Rectal smooth muscle tissue (tissue), 1 donor: ENCODE data around the gene IQGAP3.

ENCODE experiments used
- H3K27ac ChIP-seq: one replicate; pipeline ENCODE4 v1.7.0; 2013; ENCODE audit warnings: low read depth, low read length, inconsistent platforms
- H3K27me3 ChIP-seq: one replicate; pipeline ENCODE4 v1.7.0; 2013; ENCODE audit warnings: low read length; ENCODE audit not compliant: control insufficient read depth, insufficient read depth
- H3K36me3 ChIP-seq: one replicate; pipeline ENCODE4 v1.7.0; 2013; ENCODE audit warnings: low read length; ENCODE audit not compliant: control insufficient read depth, insufficient read depth
- H3K4me1 ChIP-seq: one replicate; pipeline ENCODE4 v1.7.0; 2013; ENCODE audit warnings: low read length; ENCODE audit not compliant: control insufficient read depth, insufficient read depth
- H3K4me3 ChIP-seq: one replicate; pipeline ENCODE4 v1.7.0; 2013; ENCODE audit warnings: low read length
- H3K9ac ChIP-seq: one replicate; pipeline ENCODE4 v1.7.0; 2013; ENCODE audit warnings: low read length

The IQGAP3 gene

DNA sequence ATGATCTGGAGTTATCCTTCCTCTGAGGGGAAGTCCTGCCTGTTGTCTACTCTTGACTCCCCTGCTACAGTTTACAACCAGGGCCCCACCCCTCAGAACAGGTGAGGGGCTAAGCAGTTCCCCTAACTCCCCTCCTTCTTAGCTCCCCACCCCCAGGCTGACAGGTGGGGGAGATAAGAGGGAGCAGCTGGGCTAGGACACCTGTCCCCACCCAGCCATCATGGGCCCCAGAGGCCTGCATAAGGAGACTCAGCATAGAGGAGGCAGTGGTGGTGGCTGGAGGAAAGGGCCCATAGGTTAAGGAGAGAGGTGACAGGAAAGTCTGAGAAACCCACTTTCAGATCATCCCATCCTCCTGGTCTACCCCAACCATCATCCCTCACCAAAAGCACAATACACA lies 78.6 kb downstream of the IQGAP3 start:
- Histone ChIP-seq H3K4me1 (peaks cover 91% of the 10 kb centered on the region), H3K4me3 (peak overlapping the region; percentile 47), H3K36me3 (peaks cover 5% of the 10 kb centered on the region), H3K27me3 (no peaks in the 10 kb centered on the region), H3K9ac (no peak overlapping the region), H3K27ac (peak overlapping the region; percentile 64)

DNA sequence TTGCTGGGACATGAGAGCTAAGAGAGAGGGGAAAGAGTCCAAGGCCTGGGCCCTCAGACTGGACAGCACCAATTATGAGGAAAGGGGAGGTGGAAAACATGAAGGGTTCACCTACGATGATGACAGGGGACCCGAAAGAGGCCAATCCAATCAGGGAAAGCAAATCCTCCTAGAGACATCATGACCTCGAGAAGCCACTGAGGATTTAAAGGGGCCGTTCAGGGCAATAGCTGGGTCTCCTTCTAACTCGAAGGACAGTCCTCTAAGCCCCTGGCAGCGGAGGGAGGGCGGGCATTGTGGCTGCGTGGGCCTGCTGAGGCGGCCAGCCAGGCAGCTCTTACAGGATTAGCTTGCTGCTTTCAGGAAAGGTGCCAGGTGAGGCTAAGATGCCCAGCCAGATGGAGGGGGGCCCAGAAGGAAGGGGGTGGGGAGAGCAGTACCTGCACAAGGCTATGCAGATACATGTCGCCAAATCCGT lies 79.2 kb downstream of the IQGAP3 start:
- Histone ChIP-seq H3K36me3 (peaks cover 5% of the 10 kb centered on the region), H3K4me1 (peaks cover 92% of the 10 kb centered on the region), H3K9ac (peak overlapping the region; percentile 17), H3K27me3 (no peaks in the 10 kb centered on the region), H3K4me3 (peak overlapping the region; percentile 47), H3K27ac (peak overlapping the region; percentile 64)

DNA sequence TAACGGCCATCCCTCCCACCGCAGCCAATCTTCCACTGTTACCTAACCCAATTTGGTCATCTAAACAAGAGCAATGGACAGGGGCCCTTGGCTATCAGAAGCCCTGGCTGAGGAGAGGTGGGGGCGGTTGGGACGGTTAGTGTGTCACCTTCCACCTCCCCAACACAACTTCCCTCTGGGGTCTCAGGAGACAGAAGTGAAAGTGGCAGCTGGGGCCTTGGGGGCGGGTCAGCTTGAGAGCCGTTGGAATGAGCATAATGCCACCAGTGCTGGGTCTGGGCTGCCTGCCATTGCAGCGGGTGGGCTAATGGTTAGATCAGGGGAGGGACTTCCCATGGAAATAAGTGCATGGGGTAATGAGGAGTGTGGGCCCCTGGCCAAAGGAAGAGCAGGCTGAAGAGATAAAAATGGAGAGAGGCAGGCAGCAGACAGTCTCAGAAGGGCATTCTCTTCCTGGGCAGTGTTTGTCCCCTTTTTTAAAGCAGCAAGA lies 79.7 kb downstream of the IQGAP3 start:
- Histone ChIP-seq H3K36me3 (peaks cover 5% of the 10 kb centered on the region), H3K27me3 (no peaks in the 10 kb centered on the region), H3K4me1 (peaks cover 88% of the 10 kb centered on the region), H3K27ac (peak overlapping the region; percentile 64), H3K4me3 (peak overlapping the region; percentile 47), H3K9ac (peak overlapping the region; percentile 17)

GRCh38 chr1:156492013-156492590 lies 80.3 kb downstream of the IQGAP3 start:
- Histone ChIP-seq H3K27me3 (no peaks in the 10 kb centered on the region), H3K27ac (peak overlapping the region; percentile 64), H3K4me1 (peaks cover 83% of the 10 kb centered on the region), H3K9ac (no peak overlapping the region), H3K4me3 (no peak overlapping the region), H3K36me3 (peaks cover 5% of the 10 kb centered on the region)

DNA sequence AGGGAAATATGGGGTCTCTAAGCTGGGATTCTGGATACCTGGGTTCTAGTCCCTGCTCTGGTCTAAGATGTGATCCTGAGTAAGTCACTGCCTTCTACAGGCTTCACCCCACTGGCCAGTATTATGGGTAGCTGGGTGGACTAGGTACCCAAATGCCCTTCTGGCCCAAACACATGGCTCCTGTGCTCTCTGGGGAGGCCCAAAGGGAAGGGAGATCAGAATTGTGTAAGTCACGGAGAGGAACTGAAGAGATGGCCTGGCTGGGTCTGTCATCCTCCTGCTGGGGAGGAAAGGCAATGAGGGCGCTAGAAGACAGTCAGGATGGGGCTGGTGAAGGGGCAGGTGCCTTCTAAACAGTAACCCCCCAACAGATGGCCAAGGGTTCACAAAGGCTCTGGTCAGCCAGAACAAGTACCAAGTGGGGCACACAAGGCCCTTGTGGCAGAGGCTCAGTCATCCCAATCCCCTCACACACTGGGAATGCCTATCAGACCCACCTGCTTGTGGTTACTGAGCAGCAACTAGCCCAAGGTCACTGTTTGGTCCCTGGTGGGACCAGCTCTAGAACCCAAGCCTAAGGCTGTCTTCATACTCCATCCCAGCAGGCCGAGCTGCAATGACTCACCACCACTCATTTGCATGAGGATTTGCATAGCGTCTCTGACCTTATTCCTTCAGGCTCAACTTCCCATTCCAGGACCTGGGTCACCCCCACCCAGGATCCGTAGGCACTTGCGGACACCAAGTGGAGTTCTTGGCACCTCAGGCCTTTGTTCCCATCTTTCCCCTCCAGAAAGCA lies 81.0 kb downstream of the IQGAP3 start:
- H3K27me3 ChIP-seq = no peaks in the 10 kb centered on the region
- H3K36me3 ChIP-seq = peaks cover 5% of the 10 kb centered on the region
- peak overlapping the region; percentile 74 for H3K27ac ChIP-seq
- peaks cover 75% of the 10 kb centered on the region for H3K4me1 ChIP-seq
- no peak overlapping the region for H3K9ac ChIP-seq
- peak overlapping the region; percentile 52 for H3K4me3 ChIP-seq

DNA sequence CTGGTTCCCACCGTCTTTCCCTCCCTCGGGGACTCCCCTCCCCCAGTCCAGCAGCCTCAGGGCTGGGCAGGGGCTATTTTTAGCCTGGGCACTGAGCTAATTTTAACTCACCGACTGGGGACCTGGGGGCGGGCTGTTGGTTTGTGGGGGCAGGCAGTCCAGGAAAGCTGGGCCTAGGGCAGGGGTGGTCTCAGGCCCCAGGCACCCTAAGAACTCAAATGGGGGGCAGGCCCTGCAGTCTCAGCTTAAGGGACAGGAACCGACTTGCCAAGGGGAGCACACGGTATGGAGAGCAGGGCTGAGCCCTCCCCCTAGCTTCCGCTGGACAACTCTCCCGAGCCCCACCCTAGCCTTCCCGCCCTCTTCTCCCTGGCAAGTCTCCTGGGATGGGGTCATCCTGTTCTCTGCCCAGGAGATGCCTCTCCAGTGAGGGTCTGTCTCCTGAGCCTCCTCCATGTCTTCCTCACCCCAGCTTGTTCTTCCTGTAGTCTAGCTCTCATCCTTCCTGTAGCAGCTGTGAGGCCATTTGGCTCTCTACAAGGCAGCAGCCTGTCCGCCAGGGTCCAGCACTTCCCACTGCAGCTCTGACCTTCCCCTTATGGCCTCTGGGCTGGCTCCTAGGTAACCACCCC lies 81.8 kb downstream of the IQGAP3 start:
- no peaks in the 10 kb centered on the region for H3K27me3 ChIP-seq
- H3K27ac ChIP-seq = peak overlapping the region; percentile 74
- H3K9ac ChIP-seq = no peak overlapping the region
- H3K4me3 ChIP-seq = peak overlapping the region; percentile 52
- H3K4me1 ChIP-seq = peaks cover 68% of the 10 kb centered on the region
- H3K36me3 ChIP-seq = peaks cover 5% of the 10 kb centered on the region

GRCh38 chr1:156489935-156490293 lies 82.5 kb downstream of the IQGAP3 start:
- Histone ChIP-seq H3K4me3 (peak overlapping the region; percentile 52), H3K9ac (no peak overlapping the region), H3K27me3 (no peaks in the 10 kb centered on the region), H3K27ac (peak overlapping the region; percentile 74), H3K4me1 (peaks cover 64% of the 10 kb centered on the region), H3K36me3 (peaks cover 5% of the 10 kb centered on the region)

DNA sequence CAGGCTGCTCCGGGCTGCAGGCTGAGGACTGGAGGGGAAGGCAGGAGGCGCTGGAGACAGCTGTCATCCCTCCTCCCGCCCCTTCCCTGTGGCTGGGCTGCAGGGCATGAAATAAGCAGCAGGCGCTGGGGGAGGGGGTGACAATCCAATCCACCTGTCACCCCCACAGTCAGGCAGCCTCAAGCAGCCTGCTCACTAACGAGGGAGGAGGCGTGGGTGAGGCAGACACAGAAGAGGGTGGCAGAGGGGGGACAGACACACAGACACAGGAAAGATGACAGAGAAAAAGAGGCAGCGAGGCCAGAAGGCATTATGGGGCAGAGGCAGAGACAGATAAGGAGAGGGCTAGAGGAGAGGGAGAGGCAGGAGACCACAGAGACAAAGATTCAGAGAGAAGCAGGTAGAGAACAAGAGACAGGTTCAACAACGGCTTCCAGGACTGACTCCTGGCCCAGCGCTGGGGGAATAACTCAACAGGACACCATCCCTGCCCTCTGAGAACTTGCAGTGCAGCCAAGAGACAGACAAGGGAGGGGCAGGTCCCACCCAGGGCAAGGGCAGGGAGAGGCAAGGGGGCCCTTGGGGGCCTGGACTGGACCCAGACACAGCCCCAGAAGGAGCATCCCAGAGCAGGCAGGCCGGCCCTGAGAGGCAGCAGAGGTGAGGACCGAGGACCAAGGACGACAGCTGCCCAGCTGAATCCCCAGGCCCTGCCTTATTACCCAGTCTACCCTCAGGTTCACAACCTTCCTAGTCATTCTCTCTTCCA lies 83.0 kb downstream of the IQGAP3 start:
- H3K27me3 ChIP-seq = no peaks in the 10 kb centered on the region
- peak overlapping the region; percentile 74 for H3K27ac ChIP-seq
- no peaks in the 10 kb centered on the region for H3K36me3 ChIP-seq
- no peak overlapping the region for H3K9ac ChIP-seq
- H3K4me1 ChIP-seq = peaks cover 60% of the 10 kb centered on the region
- H3K4me3 ChIP-seq = peak overlapping the region; percentile 52

GRCh38 chr1:156488566-156489165 lies 83.7 kb downstream of the IQGAP3 start:
- peaks cover 57% of the 10 kb centered on the region for H3K4me1 ChIP-seq
- H3K27me3 ChIP-seq = no peaks in the 10 kb centered on the region
- H3K9ac ChIP-seq = no peak overlapping the region
- no peaks in the 10 kb centered on the region for H3K36me3 ChIP-seq
- peak overlapping the region; percentile 52 for H3K4me3 ChIP-seq
- peak overlapping the region; percentile 74 for H3K27ac ChIP-seq

DNA sequence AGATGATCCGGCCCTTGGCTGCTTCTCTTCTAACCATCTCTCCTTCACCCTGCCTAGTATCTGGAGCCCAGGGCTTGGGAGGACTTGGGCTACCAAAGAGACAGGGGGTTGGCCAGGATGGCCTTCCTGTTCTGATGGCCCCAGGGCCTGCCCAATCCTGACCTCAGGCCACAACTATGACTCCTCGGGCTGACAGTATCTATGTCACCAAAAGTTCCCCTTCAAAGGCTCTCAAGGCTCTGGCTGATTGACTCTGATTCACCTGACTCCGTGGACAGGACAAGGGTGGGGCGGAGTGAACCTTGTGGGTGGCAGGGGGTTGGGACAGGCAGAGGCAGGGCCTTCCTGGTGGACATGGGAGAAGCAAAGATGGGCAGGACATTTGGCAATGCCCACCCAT lies 84.5 kb downstream of the IQGAP3 start:
- H3K4me1 ChIP-seq = peaks cover 48% of the 10 kb centered on the region
- H3K27ac ChIP-seq = no peak overlapping the region
- H3K36me3 ChIP-seq = peaks cover 2% of the 10 kb centered on the region
- no peaks in the 10 kb centered on the region for H3K27me3 ChIP-seq
- H3K9ac ChIP-seq = no peak overlapping the region
- no peak overlapping the region for H3K4me3 ChIP-seq

DNA sequence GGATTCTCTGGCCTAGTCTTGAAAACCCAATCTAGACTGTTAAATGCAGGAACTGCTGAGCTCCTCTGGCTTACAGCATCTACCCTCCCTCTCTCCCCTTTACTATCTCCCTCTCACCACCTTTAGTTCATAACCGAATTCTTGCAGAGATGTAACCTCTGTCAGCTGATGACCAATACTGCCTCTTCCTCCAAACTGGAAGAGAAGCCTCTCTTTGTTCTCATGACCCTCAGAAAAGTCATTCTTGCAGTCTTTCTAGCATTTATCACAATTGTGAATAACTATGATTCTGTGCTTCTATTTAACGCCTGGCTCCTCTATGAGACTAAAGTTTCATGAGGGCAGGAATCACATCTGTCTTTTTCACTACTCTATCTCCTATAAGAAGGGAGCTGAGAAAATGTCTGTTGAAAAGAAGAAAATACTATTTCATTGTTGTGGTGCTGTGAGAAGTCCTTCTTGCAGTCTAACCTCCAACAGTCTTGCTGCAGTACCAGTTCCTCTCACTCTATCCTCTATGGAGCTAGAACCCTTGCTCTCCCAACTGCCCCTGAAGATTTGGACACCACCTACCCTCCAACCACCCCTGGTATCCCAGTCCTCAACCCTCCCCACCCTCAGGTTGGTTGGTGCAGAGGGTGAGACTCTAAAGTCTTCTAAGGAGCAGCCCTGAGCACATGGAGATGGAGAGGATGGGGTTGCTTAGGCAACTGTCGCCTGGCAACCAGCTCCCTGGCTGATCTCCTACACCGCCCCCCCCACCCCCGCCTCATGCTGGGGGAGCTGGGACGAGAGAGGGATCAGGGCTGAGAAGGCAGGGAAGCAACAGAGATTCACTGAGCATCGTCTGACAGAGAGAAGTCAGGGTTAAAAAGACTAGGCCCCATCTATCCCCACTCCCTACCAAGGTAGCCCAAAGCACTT lies 85.7 kb downstream of the IQGAP3 start:
- no peaks in the 10 kb centered on the region for H3K27me3 ChIP-seq
- H3K27ac ChIP-seq = no peak overlapping the region
- H3K4me1 ChIP-seq = peaks cover 38% of the 10 kb centered on the region
- H3K36me3 ChIP-seq = peaks cover 12% of the 10 kb centered on the region
- H3K9ac ChIP-seq = no peak overlapping the region
- H3K4me3 ChIP-seq = no peak overlapping the region
